Measurements from ENCODE around the gene SHC4. TPM values are rescaled to one million over a fixed set of nuclear protein-coding genes. Genes with fewer than 3 reads are reported as not detected.

Gene SHC4
- 0.18 and 0.44 TPM in 2 replicates for total RNA-seq (2021)
- percentile 12 among the genes with signal in this experiment for Bru-seq, nascent RNA
- percentile 9 among the genes with signal in this experiment for BruChase-seq, experiment 1, labeled RNA remaining after a 2-hour chase
- BruChase-seq, experiment 2, labeled RNA remaining after a 6-hour chase = percentile 9 among the genes with signal in this experiment
- long read RNA-seq = 0 reads

GRCh38 chr15:48963524-48964113 is at the start of gene SHC4:
Gene SHC4 (minus strand): TSS chr15:48963919. CDS start chr15:48963015, 904 bp downstream.
- TF ChIP-seq, protein P1, sequence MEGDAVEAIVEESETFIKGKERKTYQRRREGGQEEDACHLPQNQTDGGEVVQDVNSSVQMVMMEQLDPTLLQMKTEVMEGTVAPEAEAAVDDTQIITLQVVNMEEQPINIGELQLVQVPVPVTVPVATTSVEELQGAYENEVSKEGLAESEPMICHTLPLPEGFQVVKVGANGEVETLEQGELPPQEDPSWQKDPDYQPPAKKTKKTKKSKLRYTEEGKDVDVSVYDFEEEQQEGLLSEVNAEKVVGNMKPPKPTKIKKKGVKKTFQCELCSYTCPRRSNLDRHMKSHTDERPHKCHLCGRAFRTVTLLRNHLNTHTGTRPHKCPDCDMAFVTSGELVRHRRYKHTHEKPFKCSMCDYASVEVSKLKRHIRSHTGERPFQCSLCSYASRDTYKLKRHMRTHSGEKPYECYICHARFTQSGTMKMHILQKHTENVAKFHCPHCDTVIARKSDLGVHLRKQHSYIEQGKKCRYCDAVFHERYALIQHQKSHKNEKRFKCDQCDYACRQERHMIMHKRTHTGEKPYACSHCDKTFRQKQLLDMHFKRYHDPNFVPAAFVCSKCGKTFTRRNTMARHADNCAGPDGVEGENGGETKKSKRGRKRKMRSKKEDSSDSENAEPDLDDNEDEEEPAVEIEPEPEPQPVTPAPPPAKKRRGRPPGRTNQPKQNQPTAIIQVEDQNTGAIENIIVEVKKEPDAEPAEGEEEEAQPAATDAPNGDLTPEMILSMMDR (conservative IDR thresholded peaks at IDR 0.05) = no peak; the same call in 1 of the 2 replicates
- TF ChIP-seq EZH2 (IDR thresholded peaks at IDR 0.05; ENCODE audit: low read depth) = no peak
- Histone ChIP-seq H3K9me2 (ENCODE audit: insufficient read depth) (no peaks in the 10 kb centered on the region), H3K27ac (no peak within 1 kb of the TSS), H3F3A (ENCODE audit: insufficient read depth, low read depth) (peaks cover 5% of the 10 kb centered on the region; the same call in 1 of the 2 replicates), H3K4me1 (replicated peaks; ENCODE audit: insufficient read depth) (0 out of 2 replicates have a peak, but pooled peaks cover 8% of the 10 kb centered on the region), H3K9me3 (ENCODE audit: insufficient read depth, low read depth) (no peaks in the 10 kb centered on the region), H3K4me2 (peak within 1 kb of the TSS; percentile 95), H3K36me3 (ENCODE audit: low read depth) (no peaks in the 10 kb centered on the region), H2AFZ (peak within 1 kb of the TSS; percentile 81), H3K27me3 (ENCODE audit: insufficient read depth, low read depth) (no peaks in the 10 kb centered on the region), H3K4me3 (peak within 1 kb of the TSS; percentile 70), H3K79me2 (ENCODE audit: low read depth) (no peaks in the 10 kb centered on the region), H4K20me1 (ENCODE audit: insufficient read depth) (no peaks in the 10 kb centered on the region)
- POLR2A ChIA-PET (ENCODE audit: unreplicated experiment) = interaction anchor here (0.6 kb wide), 1 partner anchor 10 kb away, joined by 6 read pairs; no protein-coding TSS in a partner anchor
- CTCF ChIA-PET = no interaction called here
- no TSS peak for BruUV-seq (replicated peaks)
- DNase-seq = peak; percentile 24 to 59
- intact Hi-C loops (cut with micrococcal nuclease; ENCODE audit: unreplicated experiment) = loop anchor here (5.0 kb wide), 3 partner anchors 81 to 151 kb away; partner anchors contain the start of gene CEP152

GRCh38 chr15:48999314-48999713 is 35.6 kb upstream of the SHC4 start:
- H4K20me1 ChIP-seq (ENCODE audit: insufficient read depth) = no peaks in the 10 kb centered on the region
- H3K9me3 ChIP-seq (ENCODE audit: insufficient read depth, low read depth) = no peaks in the 10 kb centered on the region
- intact Hi-C loops (cut with micrococcal nuclease; ENCODE audit: unreplicated experiment) = no loop called here
- TF ChIP-seq EZH2 (IDR thresholded peaks at IDR 0.05; ENCODE audit: low read depth) = no peak
- TF ChIP-seq, protein P1 (conservative IDR thresholded peaks at IDR 0.05) = no peak
- H3K4me1 ChIP-seq (replicated peaks; ENCODE audit: insufficient read depth) = no peaks in the 10 kb centered on the region
- no peak overlapping the region for H3K4me2 ChIP-seq
- H3K79me2 ChIP-seq (ENCODE audit: low read depth) = no peaks in the 10 kb centered on the region
- no peaks in the 10 kb centered on the region for H3F3A ChIP-seq (ENCODE audit: insufficient read depth, low read depth)
- ChIA-PET POLR2A (ENCODE audit: unreplicated experiment) (interaction anchor here (0.6 kb wide), 1 partner anchor 647 kb away, joined by 5 read pairs; no protein-coding TSS in a partner anchor), CTCF (no interaction called here)
- no peak overlapping the region for H3K27ac ChIP-seq
- H3K4me3 ChIP-seq = no peak overlapping the region
- DNase-seq = no peak
- H3K27me3 ChIP-seq (ENCODE audit: insufficient read depth, low read depth) = no peaks in the 10 kb centered on the region
- H3K36me3 ChIP-seq (ENCODE audit: low read depth) = no peaks in the 10 kb centered on the region
- H2AFZ ChIP-seq = no peak overlapping the region
- no peaks in the 10 kb centered on the region for H3K9me2 ChIP-seq (ENCODE audit: insufficient read depth)
- BruUV-seq (replicated peaks) = no TSS peak

DNA sequence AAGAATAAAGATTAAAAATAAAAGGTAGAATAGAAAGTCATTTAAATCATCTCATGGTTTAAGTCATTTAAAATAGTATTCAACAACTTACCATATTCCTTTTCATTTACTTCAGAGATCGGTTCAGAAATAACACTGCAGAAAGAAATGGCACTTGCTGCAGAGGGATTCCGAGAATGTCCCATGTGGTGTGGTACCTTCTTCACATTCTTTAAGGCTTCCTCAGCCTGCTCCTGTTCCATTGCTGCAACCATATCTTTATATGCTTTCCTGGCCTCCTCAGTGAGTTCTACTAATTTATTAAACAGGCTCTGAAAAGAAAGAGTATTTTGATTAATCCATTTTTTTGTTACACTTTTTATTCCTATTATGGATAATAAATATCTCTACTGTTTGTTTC is 32.6 kb upstream of the SHC4 start:
- no TSS peak for BruUV-seq (replicated peaks)
- Histone ChIP-seq H3F3A (ENCODE audit: insufficient read depth, low read depth) (no peaks in the 10 kb centered on the region), H3K79me2 (ENCODE audit: low read depth) (no peaks in the 10 kb centered on the region), H4K20me1 (ENCODE audit: insufficient read depth) (no peaks in the 10 kb centered on the region), H3K27ac (no peak overlapping the region), H3K4me3 (no peak overlapping the region), H3K9me3 (ENCODE audit: insufficient read depth, low read depth) (no peaks in the 10 kb centered on the region), H2AFZ (no peak overlapping the region), H3K9me2 (ENCODE audit: insufficient read depth) (no peaks in the 10 kb centered on the region), H3K36me3 (ENCODE audit: low read depth) (no peaks in the 10 kb centered on the region), H3K4me2 (no peak overlapping the region), H3K4me1 (replicated peaks; ENCODE audit: insufficient read depth) (no peaks in the 10 kb centered on the region), H3K27me3 (ENCODE audit: insufficient read depth, low read depth) (no peaks in the 10 kb centered on the region)
- CTCF ChIA-PET = no interaction called here
- DNase-seq = no peak
- POLR2A ChIA-PET (ENCODE audit: unreplicated experiment) = no interaction called here
- intact Hi-C loops (cut with micrococcal nuclease; ENCODE audit: unreplicated experiment) = no loop called here
- TF ChIP-seq EZH2 (IDR thresholded peaks at IDR 0.05; ENCODE audit: low read depth) = no peak
- TF ChIP-seq, protein P1 (conservative IDR thresholded peaks at IDR 0.05) = no peak

All from PC-9 (cell line).